NOMO-1 (cell line): ENCODE results near the gene PTPA.
A peak's percentile ranks its signal among the peaks of the same experiment; 100 is the strongest.

Experiments used
- DNase-seq, 2 experiments: peaks; one replicate each; lab custom pipeline; 2025; ENCODE audit not compliant: unreplicated experiment in 2 of 2; lab: John Stamatoyannopoulos, UW

Gene PTPA

GRCh38 chr9:129136446-129137035 lies 25.3 kb downstream of the PTPA start:
- no peak for DNase-seq

GRCh38 chr9:129137292-129138143 lies 26.3 kb downstream of the PTPA start:
- no peak for DNase-seq

GRCh38 chr9:129138144-129138462 lies 26.9 kb downstream of the PTPA start:
- DNase-seq = no peak

- no peak for DNase-seq
Observed at GRCh38 chr9:129138476-129139232, 27.4 kb downstream of the PTPA start.

GRCh38 chr9:129139233-129139992 lies 28.2 kb downstream of the PTPA start:
- DNase-seq = peak; percentile 86 to 88

- peak; percentile 94 to 96 for DNase-seq
Observed at GRCh38 chr9:129139993-129140396, 28.8 kb downstream of the PTPA start.

GRCh38 chr9:129140397-129141065 lies 29.3 kb downstream of the PTPA start:
- DNase-seq = peak in 1 of 2 experiments; percentile 30

- peak; percentile 47 to 50 for DNase-seq
Observed at GRCh38 chr9:129141066-129142041, 30.1 kb downstream of the PTPA start.

- no peak for DNase-seq
Observed at GRCh38 chr9:129142138-129142935, 31.1 kb downstream of the PTPA start.

- peak; percentile 21 to 38 for DNase-seq
Observed at GRCh38 chr9:129143031-129143927, 32.1 kb downstream of the PTPA start.

GRCh38 chr9:129145316-129145715 lies 34.1 kb downstream of the PTPA start:
- DNase-seq = no peak

GRCh38 chr9:129145841-129146292 lies 34.7 kb downstream of the PTPA start:
- DNase-seq = no peak

- DNase-seq = no peak
Observed at GRCh38 chr9:129146441-129146941, 35.3 kb downstream of the PTPA start.

GRCh38 chr9:129148463-129149204 lies 37.4 kb downstream of the PTPA start:
- no peak for DNase-seq

- DNase-seq = no peak
Observed at GRCh38 chr9:129149442-129149841, 38.2 kb downstream of the PTPA start.

- no peak for DNase-seq
Observed at GRCh38 chr9:129150122-129150521, 38.9 kb downstream of the PTPA start.
